GM18505 (cell line): ENCODE results near the gene ACTR3.

Experiments
- ATAC-seq: cut with Tn5 transposase; IDR thresholded peaks from one replicate; pipeline ENCODE4 v1.9.1; 2021; ENCODE audit not compliant: unreplicated experiment
- POLR2A ChIP-seq: IDR thresholded peaks from 4 replicates; pipeline ENCODE4 v1.6.1; 2011; ENCODE audit warnings: borderline replicate concordance; ENCODE audit not compliant: insufficient read depth, insufficient read length; ENCODE audit errors: extremely low read depth

Gene ACTR3

GRCh38 chr2:113962692-113963480, 73.0 kb downstream of the ACTR3 start:
- peak; percentile 35 for TF ChIP-seq POLR2A
- ATAC-seq: no peak

- ATAC-seq: no peak
- TF ChIP-seq POLR2A: no peak
These were observed 74.1 kb downstream of the ACTR3 start for GRCh38 chr2:113963965-113964364.

- TF ChIP-seq POLR2A: no peak
- ATAC-seq: no peak
These were observed 74.5 kb downstream of the ACTR3 start for GRCh38 chr2:113964436-113964835.

GRCh38 chr2:113965228-113965627, 75.3 kb downstream of the ACTR3 start:
- no peak for ATAC-seq
- TF ChIP-seq POLR2A: no peak

GRCh38 chr2:113965644-113966043, 75.8 kb downstream of the ACTR3 start:
- TF ChIP-seq POLR2A: no peak

GRCh38 chr2:113966171-113966570, 76.3 kb downstream of the ACTR3 start:
- TF ChIP-seq POLR2A: no peak
- ATAC-seq: no peak

More at GRCh38 chr2:113965644-113966043, 75.8 kb downstream of the ACTR3 start:
- peak; percentile 84 for ATAC-seq

GRCh38 chr2:113966832-113967231, 76.9 kb downstream of the ACTR3 start:
- peak; percentile 10 for TF ChIP-seq POLR2A
- ATAC-seq: no peak

GRCh38 chr2:113967272-113967671, 77.4 kb downstream of the ACTR3 start:
- no peak for ATAC-seq
- TF ChIP-seq POLR2A: no peak

GRCh38 chr2:113972766-113973165, 82.9 kb downstream of the ACTR3 start:
- ATAC-seq: no peak
- TF ChIP-seq POLR2A: no peak

- no peak for TF ChIP-seq POLR2A
- ATAC-seq: no peak
These were observed 83.9 kb downstream of the ACTR3 start for GRCh38 chr2:113973810-113974209.

GRCh38 chr2:113974727-113975126, 84.8 kb downstream of the ACTR3 start:
- TF ChIP-seq POLR2A: no peak
- ATAC-seq: no peak

GRCh38 chr2:113976277-113976928, 86.5 kb downstream of the ACTR3 start:
- ATAC-seq: no peak
- no peak for TF ChIP-seq POLR2A

- no peak for TF ChIP-seq POLR2A
- no peak for ATAC-seq
These were observed 87.3 kb downstream of the ACTR3 start for GRCh38 chr2:113977060-113977659.
